Brain microvascular endothelial cell (primary cell): ENCODE results near the gene PEX11B.

Experiments
- DNase-seq: peaks from one replicate; pipeline ENCODE4 v3.0.0-alpha.2; 2020
- H3K27ac ChIP-seq: fragments of 250-450 bp; sonication (Bioruptor Pico); 2 replicates; pipeline ENCODE4 v1.5.1; 2020; ENCODE audit warnings: mild to moderate bottlenecking, moderate library complexity
- H3K27me3 ChIP-seq: fragments of 250-450 bp; sonication (Bioruptor Pico); replicated peaks from 2 replicates; pipeline ENCODE4 v1.5.1; 2020; ENCODE audit warnings: mild to moderate bottlenecking
- H3K36me3 ChIP-seq: fragments of 250-450 bp; sonication (Bioruptor Pico); replicated peaks from 2 replicates; pipeline ENCODE4 v1.5.1; 2020; ENCODE audit warnings: mild to moderate bottlenecking
- H3K4me3 ChIP-seq: 2 replicates; pipeline ENCODE4 v1.5.1; 2011; ENCODE audit warnings: low read depth, mild to moderate bottlenecking, control low read depth, low read length, moderate library complexity
- in situ Hi-C: cut with HindIII; loops from 2 replicates; pipeline ENCODE4 v1.10.0; 2017; ENCODE audit warnings: low sequenced_read_pairs, low pct_ligation_motif_present
- TF ChIP-seq, protein P1 (sequence below): IDR thresholded peaks from 2 replicates; pipeline ENCODE4 v1.5.1; 2011; ENCODE audit warnings: low read depth, mild to moderate bottlenecking, moderate library complexity, low read length, control low read depth, inconsistent platforms; ENCODE audit errors: missing control alignments

PEX11B gene

DNA sequence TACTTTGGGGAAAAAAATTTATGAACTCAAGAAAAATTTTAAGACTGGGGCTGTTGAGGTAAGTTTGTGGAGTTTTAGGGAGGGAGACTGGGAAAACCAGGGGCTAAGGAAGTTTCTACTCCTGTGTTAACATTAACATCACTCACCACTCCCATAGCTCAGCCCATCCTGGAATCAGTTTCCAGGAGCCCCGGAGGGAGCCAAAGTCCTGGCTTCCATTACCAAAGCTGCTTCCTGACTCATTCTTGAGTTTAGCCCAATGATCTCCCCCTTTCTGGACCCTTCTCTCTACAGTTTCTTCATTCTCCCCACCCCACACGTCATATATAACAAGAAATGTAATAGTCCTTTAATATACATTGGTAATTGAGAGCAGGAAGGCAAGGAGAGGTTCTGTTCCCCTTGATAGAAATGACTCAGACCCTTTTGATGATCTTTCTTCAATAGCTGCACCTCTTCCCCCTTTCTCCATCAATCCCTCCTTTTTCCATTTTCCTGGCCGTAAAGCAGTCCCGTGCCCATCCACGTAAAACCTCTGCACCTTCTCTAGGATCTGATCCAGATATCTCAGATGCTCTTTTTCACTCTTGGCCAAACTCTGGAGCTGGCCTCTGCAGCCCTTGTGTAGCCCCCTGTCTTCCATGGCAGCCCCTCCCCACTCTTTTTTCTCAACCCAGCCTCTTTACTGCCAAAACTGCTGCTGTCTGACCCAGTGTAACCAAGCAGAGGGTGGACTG lies 55.1 kb downstream of the PEX11B start:
- DNase-seq, result no peak
- H3K36me3 ChIP-seq, result no peaks in the 10 kb centered on the region
- H3K27me3 ChIP-seq, result no peaks in the 10 kb centered on the region
- TF ChIP-seq, protein P1, sequence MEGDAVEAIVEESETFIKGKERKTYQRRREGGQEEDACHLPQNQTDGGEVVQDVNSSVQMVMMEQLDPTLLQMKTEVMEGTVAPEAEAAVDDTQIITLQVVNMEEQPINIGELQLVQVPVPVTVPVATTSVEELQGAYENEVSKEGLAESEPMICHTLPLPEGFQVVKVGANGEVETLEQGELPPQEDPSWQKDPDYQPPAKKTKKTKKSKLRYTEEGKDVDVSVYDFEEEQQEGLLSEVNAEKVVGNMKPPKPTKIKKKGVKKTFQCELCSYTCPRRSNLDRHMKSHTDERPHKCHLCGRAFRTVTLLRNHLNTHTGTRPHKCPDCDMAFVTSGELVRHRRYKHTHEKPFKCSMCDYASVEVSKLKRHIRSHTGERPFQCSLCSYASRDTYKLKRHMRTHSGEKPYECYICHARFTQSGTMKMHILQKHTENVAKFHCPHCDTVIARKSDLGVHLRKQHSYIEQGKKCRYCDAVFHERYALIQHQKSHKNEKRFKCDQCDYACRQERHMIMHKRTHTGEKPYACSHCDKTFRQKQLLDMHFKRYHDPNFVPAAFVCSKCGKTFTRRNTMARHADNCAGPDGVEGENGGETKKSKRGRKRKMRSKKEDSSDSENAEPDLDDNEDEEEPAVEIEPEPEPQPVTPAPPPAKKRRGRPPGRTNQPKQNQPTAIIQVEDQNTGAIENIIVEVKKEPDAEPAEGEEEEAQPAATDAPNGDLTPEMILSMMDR, result no peak
- H3K4me3 ChIP-seq, result no peak overlapping the region
- in situ Hi-C loops, result no loop called here
- no peak overlapping the region for H3K27ac ChIP-seq
